GM23248 (cell line): Measurements from ENCODE around the gene TMEM131. TPM values are rescaled to one million over a fixed set of nuclear protein-coding genes. Genes with fewer than 3 reads are reported as not detected.
"Not testable (repeated sequence)": the region's sequence is repeated elsewhere in the genome, so short reads cannot be mapped to it uniquely, and the experiment has no call there.

Source experiments
- DNase-seq: peaks from one replicate; pipeline ENCODE4 v3.0.0-alpha.2; 2015
- H2AFZ ChIP-seq: fragments of 200-600 bp; sonication (generic); 2 replicates; pipeline ENCODE4 v1.6.1; 2016; ENCODE audit warnings: antibody characterized with exemption
- H3F3A ChIP-seq: fragments of 200-600 bp; sonication (generic); 2 replicates; pipeline ENCODE4 v1.6.1; 2016; ENCODE audit warnings: mild to moderate bottlenecking, antibody characterized with exemption, mixed run types; ENCODE audit not compliant: insufficient read depth
- H3K27ac ChIP-seq: fragments of 200-600 bp; sonication (generic); 2 replicates; pipeline ENCODE4 v1.5.1; 2016; ENCODE audit warnings: mild to moderate bottlenecking
- H3K27me3 ChIP-seq: fragments of 200-600 bp; sonication (generic); replicated peaks from 2 replicates; pipeline ENCODE4 v1.6.1; 2016; ENCODE audit warnings: mild to moderate bottlenecking; ENCODE audit not compliant: insufficient read depth
- H3K36me3 ChIP-seq: fragments of 200-600 bp; sonication (generic); 2 replicates; pipeline ENCODE4 v1.6.1; 2016; ENCODE audit warnings: low read depth, mild to moderate bottlenecking
- H3K4me1 ChIP-seq: fragments of 200-600 bp; sonication (generic); 2 replicates; pipeline ENCODE4 v1.6.1; 2016; ENCODE audit warnings: mild to moderate bottlenecking; ENCODE audit not compliant: insufficient read depth
- H3K4me2 ChIP-seq: fragments of 200-600 bp; sonication (generic); one replicate; pipeline ENCODE4 v1.6.1; 2016; ENCODE audit warnings: mild to moderate bottlenecking; ENCODE audit not compliant: unreplicated experiment
- H3K4me3 ChIP-seq: fragments of 200-600 bp; sonication (generic); 2 replicates; pipeline ENCODE4 v1.5.1; 2016; ENCODE audit warnings: mild to moderate bottlenecking
- H3K79me2 ChIP-seq: fragments of 200-600 bp; sonication (generic); 2 replicates; pipeline ENCODE4 v1.6.1; 2016; ENCODE audit warnings: mild to moderate bottlenecking; ENCODE audit not compliant: insufficient read depth
- H3K9ac ChIP-seq: fragments of 200-600 bp; sonication (generic); 2 replicates; pipeline ENCODE4 v1.6.1; 2016; ENCODE audit warnings: mild to moderate bottlenecking
- H3K9me2 ChIP-seq: fragments of 200-600 bp; sonication (generic); 2 replicates; pipeline ENCODE4 v1.6.1; 2016; ENCODE audit warnings: mixed run types, mild to moderate bottlenecking, moderate library complexity; ENCODE audit not compliant: insufficient read depth
- H3K9me3 ChIP-seq: fragments of 200-600 bp; sonication (generic); one replicate; pipeline ENCODE4 v1.6.1; 2017; ENCODE audit warnings: low read depth
- H4K20me1 ChIP-seq: fragments of 200-600 bp; sonication (generic); 2 replicates; pipeline ENCODE4 v1.6.0; 2016; ENCODE audit not compliant: insufficient read depth
- EZH2 ChIP-seq: fragments of 200-600 bp; sonication (generic); IDR thresholded peaks from 2 replicates; pipeline ENCODE4 v1.6.1; 2018; ENCODE audit warnings: antibody characterized with exemption, mild to moderate bottlenecking; ENCODE audit not compliant: insufficient read depth, poor library complexity, severe bottlenecking
- EZH2phosphoT487 ChIP-seq: fragments of 200-600 bp; sonication (generic); IDR thresholded peaks from 2 replicates; pipeline ENCODE4 v1.6.1; 2018; ENCODE audit warnings: antibody characterized with exemption, moderate library complexity, mild to moderate bottlenecking, low read depth; ENCODE audit not compliant: insufficient read depth
- WGBS, 2 experiments: methylation state at CpG; one replicate each; pipeline ENCODE4 v1.1.6; 2015 to 2017; ENCODE audit warnings: low lambda C conversion rate in 2 of 2, low coverage in 1 of 2; ENCODE audit errors: missing lambda C conversion rate in 2 of 2; 5-methylcytosine and 5-hydroxymethylcytosine counted together
- in situ Hi-C: fragments of 300-500 bp; cut with MboI; formaldehyde crosslinking; loops from 2 replicates; pipeline ENCODE4 v1.15.0; 2020
- polyA plus RNA-seq: library from polyadenylated mRNA; unstranded; fragments of >200 nt; fragmentation: Nextera tagmentation; extraction: Ambion mirVana; gene quantifications from 2 replicates; pipeline ENCODE4 v1.2.1, GENCODE V29; 2016
- total RNA-seq: library from RNA; depleted of rRNA; stranded (reverse); fragments of >200 nt; shearing (Covaris generic); gene quantifications from 2 replicates; pipeline ENCODE4 v1.2.3, GENCODE V29; 2014

TMEM131 gene
- total and polyA plus RNA-seq, 2 experiments from 2014 or later: 15.7 to 16.4 TPM

DNA sequence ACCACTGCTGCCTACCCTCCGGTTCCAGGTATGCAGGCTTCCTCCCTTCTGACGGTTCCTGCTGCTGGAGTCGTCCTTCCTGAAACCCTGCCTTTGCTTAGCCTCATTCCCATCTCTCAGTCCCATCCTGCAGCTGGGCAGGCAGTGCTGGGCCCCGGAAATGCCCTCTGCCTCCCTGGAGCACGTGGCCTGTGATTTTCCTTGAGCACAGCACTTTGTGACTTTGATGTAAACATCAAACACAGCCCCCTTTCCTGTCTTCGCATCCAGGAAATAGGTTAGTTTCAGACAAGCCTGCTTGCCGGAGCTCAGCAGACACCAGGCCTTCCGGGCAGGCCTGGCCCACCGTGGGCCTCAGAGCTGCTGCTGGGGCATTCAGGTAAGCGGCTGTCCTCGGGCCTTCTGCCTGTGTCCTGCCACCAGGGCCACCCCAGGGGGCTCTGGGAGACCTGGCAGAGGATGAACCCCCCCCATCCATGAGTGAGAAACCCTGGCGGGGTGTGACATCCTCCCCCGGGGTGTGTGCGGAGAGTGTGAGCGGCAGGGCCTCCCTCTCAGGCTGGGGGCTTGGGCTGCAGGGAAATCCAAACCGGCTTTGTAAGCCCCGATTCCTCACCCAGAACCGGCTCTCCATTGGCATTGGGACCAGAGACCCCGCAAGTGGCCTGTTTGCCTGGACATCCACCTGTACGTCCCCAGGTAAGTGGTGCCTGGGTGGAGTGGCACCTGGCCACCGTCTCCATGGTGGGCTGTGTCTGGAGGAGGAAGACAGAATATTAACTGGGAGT is 282.3 kb downstream of the TMEM131 start, which contains the start of gene ZAP70:
Gene ZAP70 (plus strand): TSS at position 281 of the 788 bp plus-strand sequence. CDS start 10,461 bp downstream, outside the sequence.
- no peak within 1 kb of the TSS for H3K9ac ChIP-seq
- no peak within 1 kb of the TSS for H3K4me3 ChIP-seq
- H3K9me2 ChIP-seq: no peaks in the 10 kb centered on the region
- H3K4me2 ChIP-seq: no peak within 1 kb of the TSS
- H3F3A ChIP-seq: no peaks in the 10 kb centered on the region
- no peaks in the 10 kb centered on the region for H3K4me1 ChIP-seq
- no peaks in the 10 kb centered on the region for H3K36me3 ChIP-seq
- H3K27ac ChIP-seq: no peak within 1 kb of the TSS
- WGBS, 2 experiments: 77 to 80% methylated on average over 21 of the region's 21 CpGs
- H3K79me2 ChIP-seq: no peaks in the 10 kb centered on the region
- no peak within 1 kb of the TSS for H2AFZ ChIP-seq
- no peaks in the 10 kb centered on the region for H4K20me1 ChIP-seq
- H3K27me3 ChIP-seq: no peaks in the 10 kb centered on the region
- no peak for TF ChIP-seq EZH2phosphoT487
- no peak for TF ChIP-seq EZH2
- no peak for DNase-seq
- in situ Hi-C loops: no loop called here
- H3K9me3 ChIP-seq: no peaks in the 10 kb centered on the region

DNA sequence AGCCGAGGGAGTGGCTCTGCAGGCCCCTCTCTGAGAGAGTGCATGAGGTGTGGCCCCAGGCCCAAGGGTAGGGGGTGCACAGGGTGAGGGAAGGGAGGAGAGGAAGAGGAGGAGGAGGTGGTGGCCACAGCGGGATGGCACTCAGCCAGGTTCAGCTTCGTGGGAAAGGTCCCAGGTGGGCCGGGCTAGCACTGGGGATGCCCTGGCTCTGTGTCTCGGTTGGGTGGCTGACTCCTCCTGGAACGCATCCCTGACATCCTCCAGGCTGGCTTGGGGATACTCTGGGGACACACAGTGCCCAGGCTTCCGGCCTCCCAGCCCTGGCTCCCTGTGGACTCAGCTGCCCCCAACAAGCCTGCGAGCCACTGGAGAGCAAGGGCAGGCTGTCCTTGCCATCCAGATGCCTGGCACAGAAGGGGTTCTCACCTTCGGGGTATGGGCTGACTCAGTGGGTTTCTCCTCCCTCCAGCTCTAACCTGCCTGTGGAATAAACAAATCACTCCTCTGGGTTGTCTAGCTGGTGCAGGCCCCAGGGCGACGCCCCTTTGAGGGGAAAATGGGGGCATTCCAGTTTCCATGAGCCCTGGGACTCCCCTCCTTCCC is 283.0 kb downstream of the TMEM131 start:
- H3K9me2 ChIP-seq: no peaks in the 10 kb centered on the region
- H3K4me1 ChIP-seq: no peaks in the 10 kb centered on the region
- no peak overlapping the region for H2AFZ ChIP-seq
- no peaks in the 10 kb centered on the region for H3K79me2 ChIP-seq
- no peak for DNase-seq
- no peaks in the 10 kb centered on the region for H3K9me3 ChIP-seq
- no peaks in the 10 kb centered on the region for H3K36me3 ChIP-seq
- H3K4me3 ChIP-seq: no peak overlapping the region
- H3K27me3 ChIP-seq: no peaks in the 10 kb centered on the region
- WGBS, 2 experiments: 68 to 81% methylated on average over 11 of the region's 11 CpGs
- no peak for TF ChIP-seq EZH2phosphoT487
- no peak for TF ChIP-seq EZH2
- no peak overlapping the region for H3K9ac ChIP-seq
- no peaks in the 10 kb centered on the region for H4K20me1 ChIP-seq
- H3K4me2 ChIP-seq: no peak overlapping the region
- in situ Hi-C loops: no loop called here
- H3K27ac ChIP-seq: no peak overlapping the region
- H3F3A ChIP-seq: no peaks in the 10 kb centered on the region

DNA sequence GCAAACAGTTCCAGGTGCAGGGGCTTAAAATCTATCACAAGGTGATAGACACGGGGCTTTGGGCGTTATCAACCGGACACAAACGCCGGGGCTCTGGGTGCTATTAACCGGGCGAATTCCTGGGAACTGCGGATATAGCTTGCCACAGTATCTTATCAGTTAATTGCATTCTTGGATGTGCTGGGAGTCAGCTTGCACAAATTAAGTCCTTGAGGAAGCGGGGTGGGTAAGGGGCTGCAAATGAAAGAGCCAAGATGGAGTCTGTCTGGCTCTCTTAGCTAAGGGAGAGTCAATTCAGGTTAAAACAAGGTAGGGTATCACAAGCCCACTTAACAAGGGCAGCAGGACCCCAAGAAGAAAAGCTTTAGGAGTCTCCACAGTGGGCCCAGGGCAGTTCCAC is 283.6 kb downstream of the TMEM131 start:
- H2AFZ ChIP-seq, H3K4me2 ChIP-seq, H3K9ac ChIP-seq, H4K20me1 ChIP-seq, DNase-seq, H3K79me2 ChIP-seq, H3K4me3 ChIP-seq, H3K36me3 ChIP-seq, H3F3A ChIP-seq, H3K27me3 ChIP-seq, H3K9me2 ChIP-seq, in situ Hi-C loops, H3K4me1 ChIP-seq, H3K9me3 ChIP-seq, H3K27ac ChIP-seq: not testable (repeated sequence)
- WGBS, 2 experiments: 53 to 65% methylated on average over 9 of the region's 9 CpGs

DNA sequence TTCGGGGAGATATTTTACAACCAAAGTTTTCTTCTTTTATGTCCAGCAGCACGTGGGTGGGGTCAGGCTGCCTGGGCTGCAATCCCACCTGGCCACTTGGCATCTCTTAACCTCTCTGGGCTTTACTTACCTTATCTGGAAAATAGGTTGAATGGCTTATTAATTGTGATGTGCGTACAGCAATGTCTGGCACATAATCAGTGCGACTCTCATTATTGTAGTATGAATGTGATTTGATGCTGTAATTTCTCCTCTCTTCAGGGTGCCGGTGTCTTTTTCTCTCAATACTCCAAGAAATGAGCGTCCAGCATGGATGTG is 284.4 kb downstream of the TMEM131 start:
- WGBS, 2 experiments: 55 to 58% methylated on average over 6 of the region's 6 CpGs
- H3K4me3 ChIP-seq: no peak overlapping the region
- H3K36me3 ChIP-seq: no peaks in the 10 kb centered on the region
- DNase-seq: no peak
- H3K4me2 ChIP-seq: no peak overlapping the region
- H3K9ac ChIP-seq: no peak overlapping the region
- in situ Hi-C loops: no loop called here
- no peak overlapping the region for H2AFZ ChIP-seq
- no peaks in the 10 kb centered on the region for H3K79me2 ChIP-seq
- H3K4me1 ChIP-seq: no peaks in the 10 kb centered on the region
- no peaks in the 10 kb centered on the region for H4K20me1 ChIP-seq
- H3K27me3 ChIP-seq: no peaks in the 10 kb centered on the region
- H3K27ac ChIP-seq: no peak overlapping the region
- H3K9me3 ChIP-seq: no peaks in the 10 kb centered on the region
- TF ChIP-seq EZH2: no peak
- TF ChIP-seq EZH2phosphoT487: no peak
- no peaks in the 10 kb centered on the region for H3F3A ChIP-seq
- H3K9me2 ChIP-seq: no peaks in the 10 kb centered on the region

DNA sequence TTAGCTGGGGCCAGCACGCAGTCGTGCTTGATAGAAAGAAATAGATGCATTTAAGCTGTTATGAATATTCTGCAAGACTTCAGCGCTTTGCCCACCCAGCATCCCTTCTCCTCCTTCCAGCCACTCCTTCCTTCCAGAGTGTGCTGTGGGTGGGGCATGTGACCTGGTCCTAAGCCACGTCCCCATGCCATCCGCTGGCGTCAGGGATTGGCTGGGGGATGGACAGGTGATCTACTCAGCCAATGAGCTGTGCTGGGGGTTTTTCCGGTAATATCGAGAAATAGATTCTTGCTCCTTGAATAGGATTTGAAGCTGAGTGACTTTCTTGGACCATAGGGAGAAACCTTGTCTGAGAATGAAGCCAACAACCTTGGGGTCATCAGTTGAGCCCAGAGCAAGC is 287.1 kb downstream of the TMEM131 start:
- H3K9me2 ChIP-seq: no peaks in the 10 kb centered on the region
- no peaks in the 10 kb centered on the region for H4K20me1 ChIP-seq
- TF ChIP-seq EZH2 (no peak), EZH2phosphoT487 (no peak)
- in situ Hi-C loops: no loop called here
- H3K4me3 ChIP-seq: no peak overlapping the region
- H3K79me2 ChIP-seq: no peaks in the 10 kb centered on the region
- H2AFZ ChIP-seq: no peak overlapping the region
- DNase-seq: no peak
- no peaks in the 10 kb centered on the region for H3K9me3 ChIP-seq
- no peaks in the 10 kb centered on the region for H3K36me3 ChIP-seq
- H3K4me2 ChIP-seq: no peak overlapping the region
- H3K9ac ChIP-seq: no peak overlapping the region
- no peak overlapping the region for H3K27ac ChIP-seq
- no peaks in the 10 kb centered on the region for H3K4me1 ChIP-seq
- no peaks in the 10 kb centered on the region for H3F3A ChIP-seq
- H3K27me3 ChIP-seq: no peaks in the 10 kb centered on the region
- 71 to 72% methylated on average over 8 of the region's 8 CpGs for WGBS, 2 experiments
